Measurements from ENCODE around the gene ADGRL3.
A peak's percentile ranks its signal among the peaks of the same experiment; 100 is the strongest.
"Not testable (repeated sequence)": the region's sequence is repeated elsewhere in the genome, so short reads cannot be mapped to it uniquely, and the experiment has no call there.

The ADGRL3 gene

DNA sequence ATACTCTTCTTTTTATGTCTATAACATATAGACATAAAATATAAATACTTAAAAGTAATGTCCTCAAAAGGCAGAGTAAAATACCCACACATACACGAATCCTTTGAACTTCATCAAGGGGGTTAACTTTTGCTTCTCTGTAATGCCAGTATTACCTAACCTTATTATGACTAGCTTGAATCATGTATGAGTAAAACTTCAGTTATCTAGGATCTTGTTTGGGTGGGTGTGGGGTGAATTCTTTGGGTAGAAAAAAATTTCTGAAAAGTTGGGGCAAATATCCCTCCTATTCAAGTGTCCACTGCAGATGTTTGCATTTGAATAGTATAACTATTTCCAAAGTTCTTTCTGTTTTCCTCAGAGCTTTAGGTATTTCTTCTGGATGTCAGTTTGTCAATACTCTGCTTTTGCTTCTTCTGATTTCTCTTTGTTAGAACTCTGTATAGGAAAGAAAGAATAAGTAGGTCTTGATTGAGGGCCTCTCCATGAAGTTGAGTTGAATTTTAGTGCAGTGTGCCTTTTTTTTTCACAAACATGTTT, 173.8 kb downstream of the ADGRL3 start:
- no peak for DNase-seq

DNA sequence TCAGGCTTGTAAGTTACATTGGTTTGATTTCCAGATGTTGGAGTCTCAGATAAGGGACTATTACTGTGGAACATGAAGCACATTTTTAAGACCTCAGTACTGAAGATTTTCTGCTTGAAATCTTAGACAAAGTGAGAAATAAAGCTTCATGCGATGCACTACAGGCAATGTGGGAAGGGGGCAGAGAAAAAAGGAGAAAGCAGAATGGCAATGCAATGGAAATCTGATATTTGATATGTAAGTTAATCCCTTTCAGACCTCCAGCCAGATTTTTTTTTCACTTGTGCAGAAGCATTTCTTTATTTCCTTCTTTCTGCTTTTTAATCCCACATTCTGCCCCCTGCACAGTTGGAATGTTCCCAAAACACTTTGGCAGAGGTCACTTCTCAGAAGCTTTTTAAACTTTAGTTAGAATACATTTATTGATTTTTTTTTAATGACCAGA, 174.3 kb downstream of the ADGRL3 start:
- DNase-seq: no peak

DNA sequence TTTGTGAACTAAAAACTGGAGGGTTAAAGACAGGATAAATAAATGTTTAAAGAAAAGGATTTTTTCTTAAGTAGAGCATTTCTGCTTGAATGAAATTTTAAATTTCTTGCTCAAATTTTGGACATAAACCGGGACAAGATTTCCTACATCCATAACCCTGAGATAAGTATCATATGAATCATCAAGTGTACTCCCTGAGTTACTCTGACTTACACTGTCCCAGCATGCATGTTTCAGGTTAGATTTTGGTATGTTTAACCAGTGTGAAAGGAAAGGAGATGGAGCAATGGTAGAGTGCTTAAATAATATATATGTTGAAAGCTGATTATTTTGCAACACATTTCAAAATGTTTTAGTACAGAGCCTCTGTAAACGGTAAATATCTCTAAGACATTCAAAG, 175.2 kb downstream of the ADGRL3 start:
- no peak for DNase-seq

DNA sequence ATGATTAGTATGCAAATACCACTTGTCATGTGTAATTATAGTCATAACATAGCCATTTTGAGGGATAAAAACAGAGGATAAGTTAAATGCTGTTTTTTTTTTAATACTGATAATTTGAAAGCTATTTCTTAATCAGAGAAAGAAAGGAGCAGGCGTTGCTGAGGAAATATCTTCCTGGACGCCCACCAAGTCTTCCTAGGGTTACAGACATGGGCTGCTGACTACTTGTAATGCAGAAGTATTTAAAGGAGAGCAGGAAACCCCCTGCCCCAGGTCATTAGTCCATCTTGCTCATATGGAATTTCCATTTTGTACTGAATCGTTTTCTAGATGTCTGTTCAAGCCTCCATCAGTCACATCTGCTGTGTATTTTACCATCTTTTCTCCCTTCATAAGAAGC, 176.2 kb downstream of the ADGRL3 start:
- DNase-seq: no peak

- DNase-seq: no peak
These were observed 179.3 kb downstream of the ADGRL3 start for GRCh38 chr4:61379406-61379805.

DNA sequence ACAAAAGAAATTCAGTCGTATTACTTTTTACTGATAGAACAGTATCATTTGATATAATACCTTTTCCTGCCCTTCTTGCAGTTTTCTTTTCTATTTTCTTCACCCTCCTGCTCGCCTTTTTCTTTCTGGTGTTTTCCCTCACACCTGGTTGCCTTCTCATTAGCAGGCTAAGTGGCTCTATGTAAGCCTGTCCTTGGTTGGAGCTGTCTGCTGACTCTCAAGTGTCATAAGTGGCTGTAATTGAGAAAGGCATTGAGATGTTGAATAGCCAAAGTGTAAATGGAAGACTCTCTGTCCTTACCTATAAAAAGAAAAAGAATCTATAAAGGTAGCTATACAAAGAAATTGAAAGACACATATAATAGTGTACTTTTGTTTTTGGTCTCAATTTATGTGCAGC, 180.7 kb downstream of the ADGRL3 start:
- peak; percentile 42 for DNase-seq

GRCh38 chr4:61385256-61385655, 185.1 kb downstream of the ADGRL3 start:
- DNase-seq: no peak

GRCh38 chr4:61387372-61387771, 187.2 kb downstream of the ADGRL3 start:
- not testable (repeated sequence) for DNase-seq

DNA sequence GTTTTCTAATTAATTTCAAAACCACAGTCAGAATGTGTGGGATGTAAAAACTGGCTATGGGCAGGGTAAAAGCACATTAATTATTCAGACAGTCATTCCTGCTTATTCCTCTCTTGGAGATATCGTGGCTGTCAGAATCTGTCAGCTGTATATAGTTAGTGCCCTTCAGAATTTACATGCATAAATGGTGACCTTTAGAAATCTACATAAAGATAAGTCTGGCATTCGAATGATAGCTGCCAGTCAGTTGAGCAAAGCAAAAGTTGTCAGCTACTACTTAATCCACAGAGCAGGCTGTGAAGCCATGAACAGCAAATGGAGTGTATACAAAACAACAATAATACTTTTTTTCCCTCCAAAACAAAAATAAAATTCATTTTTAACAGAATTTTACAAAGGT, 189.5 kb downstream of the ADGRL3 start:
- DNase-seq: no peak

DNA sequence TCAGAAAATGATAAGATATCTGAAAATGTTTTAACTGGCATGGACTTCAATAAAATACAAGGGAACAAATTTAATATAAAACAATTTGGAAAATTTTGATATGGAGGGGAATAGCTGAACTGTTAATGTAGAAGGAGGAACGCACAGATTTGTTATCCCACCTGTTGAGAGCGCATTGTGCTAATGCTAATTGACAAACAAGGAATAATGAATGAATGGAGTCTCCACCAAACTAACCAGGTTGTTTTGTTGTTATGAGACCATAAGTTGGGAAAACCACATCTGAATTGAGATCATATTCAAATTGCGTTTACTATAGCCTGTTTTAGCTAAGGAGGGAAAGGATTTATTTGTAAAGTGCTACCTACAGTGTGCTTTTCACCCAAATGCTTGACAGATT, 195.6 kb downstream of the ADGRL3 start:
- no peak for DNase-seq

DNA sequence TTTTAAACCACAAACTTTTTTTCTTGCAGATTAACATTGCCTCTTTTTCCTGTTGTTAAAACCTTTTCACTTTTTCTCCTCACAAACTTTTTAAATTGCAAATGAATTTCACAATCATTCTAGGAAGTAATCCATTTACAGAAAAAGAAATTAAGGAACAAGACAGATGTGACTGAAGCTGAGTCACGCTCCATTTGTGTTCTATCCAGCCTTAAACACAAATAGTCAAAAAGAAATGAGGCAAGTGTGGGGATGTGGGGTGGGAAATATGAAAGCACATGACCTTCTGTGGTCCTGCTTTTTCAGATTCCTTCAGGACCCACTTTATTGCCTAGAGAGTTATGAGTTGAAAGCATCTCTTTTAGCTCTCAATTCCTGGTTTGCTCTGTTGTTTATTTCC, 197.0 kb downstream of the ADGRL3 start:
- no peak for DNase-seq

- no peak for DNase-seq
These were observed 200.4 kb downstream of the ADGRL3 start for GRCh38 chr4:61400439-61401038.

DNA sequence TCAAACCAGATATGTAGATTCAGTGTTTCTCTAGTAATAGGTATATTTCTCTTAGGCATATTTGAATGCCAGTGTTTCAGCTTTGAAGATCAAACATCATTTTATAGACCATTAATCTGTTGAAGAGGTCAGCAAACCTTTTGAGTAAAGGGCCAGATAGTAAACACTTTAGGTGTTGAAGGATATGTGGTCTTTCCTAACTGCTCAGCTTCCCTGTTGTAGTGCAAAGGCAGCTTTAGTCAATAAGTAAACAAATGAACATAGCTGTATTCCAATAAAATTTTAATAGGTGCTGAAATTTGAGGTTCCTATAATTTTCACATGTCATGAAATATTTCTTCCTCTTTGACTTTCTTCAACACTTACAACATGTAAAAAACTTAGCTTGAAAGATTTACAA, 201.6 kb downstream of the ADGRL3 start:
- no peak for DNase-seq

DNA sequence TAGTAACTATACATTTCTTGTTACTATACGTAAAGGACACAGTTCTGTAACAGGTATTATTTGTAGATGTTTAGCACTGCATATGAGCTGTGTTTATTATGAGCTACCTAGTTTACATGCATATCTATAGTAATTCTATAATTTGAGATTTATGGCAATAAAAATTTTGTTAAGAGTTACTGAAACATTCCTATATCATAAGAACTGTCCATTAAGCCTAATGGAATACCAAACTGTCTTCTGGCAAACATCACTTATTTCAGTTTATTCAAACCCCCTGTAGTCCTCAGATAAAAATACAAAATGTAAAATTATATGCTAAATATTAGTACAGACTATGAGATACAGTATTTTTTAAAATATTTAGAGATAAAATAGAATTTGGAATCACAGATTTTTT, 205.2 kb downstream of the ADGRL3 start:
- DNase-seq: no peak

GRCh38 chr4:61406677-61407076, 206.6 kb downstream of the ADGRL3 start:
- DNase-seq: no peak

GRCh38 chr4:61407642-61408618, 207.8 kb downstream of the ADGRL3 start:
- DNase-seq: peak; percentile 35

DNA sequence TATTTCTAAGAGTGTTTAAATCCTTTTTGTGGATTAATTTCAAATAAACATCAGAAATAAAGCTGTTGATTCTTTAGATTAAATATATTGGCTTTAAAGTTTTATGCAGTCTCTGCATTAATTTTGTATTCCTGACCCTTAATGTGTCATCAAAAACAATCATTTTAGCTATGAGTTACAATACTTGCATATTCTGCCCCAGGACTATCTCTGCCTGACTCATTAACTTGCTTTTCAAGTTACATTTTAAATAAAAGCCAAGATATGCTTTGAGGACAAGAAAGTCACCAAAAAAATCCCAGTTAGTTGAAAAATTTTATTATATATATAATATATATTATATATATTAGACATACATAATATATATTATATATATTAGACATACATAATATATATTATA, 208.7 kb downstream of the ADGRL3 start:
- DNase-seq: no peak

DNA sequence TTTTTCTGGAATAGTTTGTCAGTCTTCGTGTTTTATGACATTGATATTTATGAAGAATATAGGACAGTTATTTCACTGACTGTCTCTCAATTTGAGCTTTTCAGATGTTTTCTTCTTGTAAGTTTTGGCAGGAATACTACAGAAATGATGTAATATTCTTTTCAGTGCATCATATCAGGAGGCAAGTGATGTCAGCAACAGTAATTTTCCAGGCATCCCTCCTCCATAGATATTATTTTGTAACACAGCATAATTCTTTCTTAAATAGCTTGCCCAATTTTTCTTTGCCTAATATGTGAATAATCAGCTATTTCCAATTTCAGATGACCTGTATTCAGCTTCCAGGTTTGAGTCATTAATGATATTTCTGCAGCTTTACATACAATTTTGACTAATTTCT, 211.1 kb downstream of the ADGRL3 start:
- no peak for DNase-seq

DNA sequence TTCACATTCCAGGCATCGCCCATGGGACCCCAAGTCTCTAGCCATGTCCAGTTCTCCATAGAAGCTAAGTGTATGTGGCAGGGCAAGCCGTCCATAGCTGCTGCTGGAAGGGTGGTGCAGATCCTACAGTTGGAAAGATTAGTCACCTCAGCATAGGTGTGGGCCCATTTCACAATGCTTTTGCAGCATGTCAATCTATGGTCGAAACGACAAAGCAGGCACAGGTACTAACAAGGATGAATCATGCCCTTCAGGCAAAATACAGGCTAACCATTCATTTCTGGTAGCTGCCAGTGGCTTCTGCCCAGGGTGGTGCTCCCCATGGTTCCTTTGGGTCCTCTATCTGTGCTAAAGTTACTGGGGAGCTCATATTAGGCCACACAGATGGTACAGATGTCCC, 225.2 kb downstream of the ADGRL3 start:
- no peak for DNase-seq

- DNase-seq: no peak
These were observed 226.1 kb downstream of the ADGRL3 start for GRCh38 chr4:61426229-61426628.

DNA sequence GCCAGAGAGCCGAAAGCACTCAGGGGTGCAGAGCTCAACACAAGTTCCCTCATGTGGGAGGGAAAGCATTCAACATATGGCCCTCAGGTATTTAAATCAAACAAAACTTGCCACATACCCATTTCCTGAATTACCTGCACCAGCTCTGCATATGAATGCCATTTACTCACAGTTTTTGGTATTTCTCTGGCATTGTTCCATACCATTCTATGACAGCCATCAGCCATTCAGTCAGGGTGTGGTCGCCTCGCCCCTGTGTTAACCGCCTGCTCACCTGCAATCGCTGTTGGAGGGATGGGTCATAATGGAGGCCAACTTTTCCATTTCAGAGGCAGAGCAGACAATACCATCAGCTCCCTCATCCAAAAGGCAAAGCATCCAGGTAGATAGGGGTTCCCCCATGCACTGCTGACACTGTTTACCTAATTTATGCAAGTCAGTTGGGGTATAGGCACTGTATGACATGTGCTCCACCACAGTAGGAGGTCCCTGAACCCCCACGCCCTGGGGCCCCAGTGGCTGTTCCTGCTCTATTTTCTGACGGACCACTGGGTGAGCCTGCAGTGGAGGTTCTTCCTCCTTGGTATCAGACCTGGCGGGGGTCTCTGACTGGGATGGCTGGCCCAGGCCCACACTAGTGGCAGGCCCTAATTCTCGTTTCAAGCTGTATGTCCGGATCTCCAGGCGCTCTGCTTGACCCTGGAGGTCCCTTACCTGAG, 227.1 kb downstream of the ADGRL3 start:
- no peak for DNase-seq

DNA sequence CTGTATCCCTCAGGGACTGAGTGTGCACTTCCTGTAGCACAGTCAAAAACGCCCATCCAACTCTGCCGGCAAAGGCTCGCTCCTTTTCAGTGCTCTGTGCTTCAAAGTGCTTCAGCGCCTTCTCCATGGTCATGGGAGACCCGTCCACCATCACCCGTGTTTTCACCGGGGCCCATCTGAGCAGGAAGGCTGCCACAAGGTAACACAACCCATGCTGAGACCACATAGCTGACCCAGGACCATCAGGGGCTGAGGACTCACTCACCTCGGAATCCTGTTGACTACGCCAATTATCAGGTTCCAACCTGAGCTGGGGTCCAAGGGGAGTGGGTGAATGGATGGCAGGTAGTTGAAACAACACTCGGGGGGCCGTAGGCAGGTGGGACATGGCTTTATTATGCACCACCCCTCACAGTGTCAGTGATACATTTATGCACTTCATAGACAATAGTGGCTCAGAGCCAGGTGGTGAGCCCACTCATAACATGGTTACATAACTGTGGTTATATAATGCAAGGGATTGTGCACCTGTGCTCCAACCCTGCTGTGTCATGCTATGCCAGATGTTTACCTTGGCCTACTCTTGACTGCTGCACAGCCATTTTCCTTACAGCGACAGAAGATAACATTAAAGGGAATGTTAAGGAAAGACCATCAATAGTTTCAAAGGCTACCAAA, 227.8 kb downstream of the ADGRL3 start:
- DNase-seq: peak; percentile 14

DNA sequence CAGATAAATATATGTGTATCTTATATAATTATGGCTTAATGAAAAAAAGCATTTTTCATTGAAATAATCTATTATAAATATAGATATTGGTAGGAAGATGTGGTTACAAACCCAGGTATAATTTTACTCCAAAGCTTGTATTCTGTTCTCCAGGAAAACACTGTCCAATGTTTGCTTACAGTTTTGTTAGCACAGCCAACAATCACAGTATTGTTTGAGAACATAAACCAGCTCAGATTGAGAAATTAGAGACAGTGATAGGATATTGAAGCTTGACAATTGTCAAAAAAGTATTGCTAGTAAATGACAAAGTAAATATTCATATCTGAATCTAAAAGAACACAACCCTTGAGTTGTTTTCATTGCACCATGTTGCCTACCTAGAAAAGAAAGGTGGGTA, 228.8 kb downstream of the ADGRL3 start:
- DNase-seq: no peak
